ENCODE results near the gene UBALD1. TPM values are rescaled to one million over a fixed set of nuclear protein-coding genes. Genes with fewer than 3 reads are reported as not detected.

The UBALD1 gene
- total and polyA plus RNA-seq, 2 donors (not counting 1 experiment from before 2014, with no cell fraction given) = 25.6 to 31.7 TPM

GRCh38 chr16:4634768-4635167, 20.1 kb upstream of the UBALD1 start:
- no peak for ATAC-seq (ENCODE audit: low read depth)
- 92% methylated on average over 7 of the region's 12 CpGs for WGBS (ENCODE audit: insufficient coverage)
- TF ChIP-seq EZH2 (IDR thresholded peaks at IDR 0.05; ENCODE audit: borderline replicate concordance, insufficient read depth, low read depth, low read length, poor library complexity, severe bottlenecking) (no peak), CTCF (IDR thresholded peaks at IDR 0.05) (no peak)
- H3K36me3 ChIP-seq (replicated peaks in 1 of 2; ENCODE audit: control extremely low read depth in 1 of 2, control insufficient read depth in 1 of 2, extremely low read depth in 1 of 2, insufficient read depth in 2 of 2, low read length in 1 of 2) = peaks cover 0 to 16% of the 10 kb centered on the region in 2 experiments
- Mint-ChIP-seq H3K4me3 (no peak overlapping the region), H3K27me3 (no peaks in the 10 kb centered on the region), H3K27ac (no peak overlapping the region), H3K9me3 (ENCODE audit: insufficient read depth) (peaks cover 4% of the 10 kb centered on the region), H3K4me1 (peaks cover 6% of the 10 kb centered on the region)
- ChIA-PET POLR2A (no interaction called here), CTCF (no interaction called here)
- no peak overlapping the region for H3K4me3 ChIP-seq (ENCODE audit: control extremely low read depth in 1 of 5, extremely low read depth in 1 of 5, insufficient read depth in 1 of 5, low read depth in 2 of 5, low read length in 4 of 5)
- no peaks in the 10 kb centered on the region for H3K4me1 ChIP-seq (ENCODE audit: control insufficient read depth in 2 of 2, insufficient read depth in 2 of 2, low read length in 2 of 2)
- H3K9me3 ChIP-seq (ENCODE audit: control extremely low read depth in 1 of 3, control insufficient read depth in 2 of 3, insufficient read depth in 1 of 3, low read length in 2 of 3) = peaks cover 0 to 3% (median 0%) of the 10 kb centered on the region in 3 donors
- no peak overlapping the region for H3K27ac ChIP-seq (ENCODE audit: low read length in 2 of 2)
- no peak overlapping the region for H3K4me2 ChIP-seq (replicated peaks; ENCODE audit: low read depth, low read length, poor library complexity, severe bottlenecking)
- no peak overlapping the region for H3K9ac ChIP-seq (ENCODE audit: low read length)
- intact Hi-C loops (cut with micrococcal nuclease) = no loop called here
- H4K20me1 ChIP-seq (ENCODE audit: control insufficient read depth, insufficient read depth, low read length, poor library complexity, severe bottlenecking) = peaks cover 77% of the 10 kb centered on the region
- DNase-seq = no peak
- H3K27me3 ChIP-seq (replicated peaks in 1 of 4; ENCODE audit: control extremely low read depth in 1 of 4, control insufficient read depth in 3 of 4, insufficient read depth in 4 of 4, low read length in 3 of 4) = no peaks in the 10 kb centered on the region
- H3K79me2 ChIP-seq (ENCODE audit: control insufficient read depth, insufficient read depth, low read length) = peaks cover 98% of the 10 kb centered on the region
- no peak overlapping the region for H2AFZ ChIP-seq (ENCODE audit: insufficient read depth, low read depth, low read length, poor library complexity, severe bottlenecking)

GRCh38 chr16:4633910-4634635, 19.4 kb upstream of the UBALD1 start:
- POLR2A ChIA-PET = no interaction called here
- Mint-ChIP-seq H3K27ac (no peak overlapping the region), H3K27me3 (no peaks in the 10 kb centered on the region)

More at GRCh38 chr16:4633910-4634635, 19.4 kb upstream of the UBALD1 start:
- TF ChIP-seq EZH2 (IDR thresholded peaks at IDR 0.05; ENCODE audit: borderline replicate concordance, insufficient read depth, low read depth, low read length, poor library complexity, severe bottlenecking) = no peak
- no peak for TF ChIP-seq CTCF (IDR thresholded peaks at IDR 0.05)
- Histone ChIP-seq H4K20me1 (ENCODE audit: control insufficient read depth, insufficient read depth, low read length, poor library complexity, severe bottlenecking) (peaks cover 70% of the 10 kb centered on the region), H2AFZ (ENCODE audit: insufficient read depth, low read depth, low read length, poor library complexity, severe bottlenecking) (no peak overlapping the region), H3K9ac (ENCODE audit: low read length) (no peak overlapping the region), H3K79me2 (ENCODE audit: control insufficient read depth, insufficient read depth, low read length) (peaks cover 98% of the 10 kb centered on the region), H3K36me3 (replicated peaks in 1 of 2; ENCODE audit: control extremely low read depth in 1 of 2, control insufficient read depth in 1 of 2, extremely low read depth in 1 of 2, insufficient read depth in 2 of 2, low read length in 1 of 2) (peaks cover 0 to 16% of the 10 kb centered on the region in 2 experiments), H3K4me1 (ENCODE audit: control insufficient read depth in 2 of 2, insufficient read depth in 2 of 2, low read length in 2 of 2) (no peaks in the 10 kb centered on the region), H3K4me3 (ENCODE audit: control extremely low read depth in 1 of 5, extremely low read depth in 1 of 5, insufficient read depth in 1 of 5, low read depth in 2 of 5, low read length in 4 of 5) (no peak overlapping the region), H3K9me3 (ENCODE audit: control extremely low read depth in 1 of 3, control insufficient read depth in 2 of 3, insufficient read depth in 1 of 3, low read length in 2 of 3) (peaks cover 0 to 3% (median 0%) of the 10 kb centered on the region in 3 donors), H3K27ac (ENCODE audit: low read length in 2 of 2) (no peak overlapping the region), H3K27me3 (replicated peaks in 1 of 4; ENCODE audit: control extremely low read depth in 1 of 4, control insufficient read depth in 3 of 4, insufficient read depth in 4 of 4, low read length in 3 of 4) (no peaks in the 10 kb centered on the region), H3K4me2 (replicated peaks; ENCODE audit: low read depth, low read length, poor library complexity, severe bottlenecking) (no peak overlapping the region)
- no peak for DNase-seq
- ATAC-seq (ENCODE audit: low read depth) = no peak
- CTCF ChIA-PET = no interaction called here
- WGBS (ENCODE audit: insufficient coverage) = 97% methylated on average over 19 of the region's 20 CpGs
- Mint-ChIP-seq H3K4me1 (peaks cover 7% of the 10 kb centered on the region), H3K9me3 (ENCODE audit: insufficient read depth) (peaks cover 4% of the 10 kb centered on the region), H3K4me3 (no peak overlapping the region)
- intact Hi-C loops (cut with micrococcal nuclease) = no loop called here
